NOMO-1 treated with dmso at 0.1 percent for 144 hours (cell line): ENCODE data around the gene IFITM5.
"Not testable (repeated sequence)": the region's sequence is repeated elsewhere in the genome, so short reads cannot be mapped to it uniquely, and the experiment has no call there.

Experiments used
- DNase-seq: peaks from one replicate; lab custom pipeline; 2025; ENCODE audit not compliant: unreplicated experiment; lab: John Stamatoyannopoulos, UW

Gene IFITM5

DNA sequence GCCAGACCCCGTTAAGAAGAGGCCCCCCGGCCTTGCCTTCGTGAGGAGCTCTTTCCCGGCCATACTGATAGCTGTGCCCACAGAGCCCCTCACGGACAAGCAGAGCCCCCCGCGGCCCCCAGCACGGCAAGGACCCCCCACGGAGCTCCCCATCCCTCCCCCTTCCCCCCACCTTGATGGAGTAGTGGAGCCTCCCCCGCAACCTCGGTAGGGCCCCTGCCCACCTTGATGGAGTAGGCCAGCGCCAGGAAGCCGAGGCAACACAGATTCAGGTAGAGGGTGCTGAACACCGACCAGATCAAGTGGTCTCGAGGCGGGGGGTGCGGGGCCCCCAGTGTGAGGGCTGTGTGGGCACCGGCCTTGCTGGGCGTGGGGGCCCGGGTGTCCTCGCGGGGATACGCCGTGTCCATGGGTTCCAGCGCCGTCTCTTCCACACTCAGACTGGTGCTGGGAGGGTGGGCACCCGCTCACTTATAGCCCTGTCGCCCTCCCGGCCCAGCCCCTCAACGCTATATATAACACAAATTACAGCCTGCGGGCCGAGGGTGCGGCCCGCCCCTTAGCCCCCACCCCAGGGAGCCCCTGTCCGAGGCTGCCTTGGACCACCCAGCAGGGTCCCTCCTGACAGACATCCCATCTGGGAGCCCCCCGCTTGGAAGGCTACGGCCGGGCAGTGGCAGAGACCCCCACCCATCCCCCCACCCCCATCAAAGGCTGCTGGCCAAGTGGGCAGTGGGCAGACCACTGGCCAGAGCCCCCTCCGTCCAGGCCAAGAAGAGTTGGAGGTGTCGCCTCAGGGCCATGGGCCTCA, at the start of gene IFITM5:
Gene IFITM5 (minus strand): TSS at position 446 of the 811 bp plus-strand sequence. CDS start 36 bp downstream, at position 410.
- DNase-seq: no peak

GRCh38 chr11:346529-346928, 47.2 kb upstream of the IFITM5 start:
- DNase-seq: no peak

DNA sequence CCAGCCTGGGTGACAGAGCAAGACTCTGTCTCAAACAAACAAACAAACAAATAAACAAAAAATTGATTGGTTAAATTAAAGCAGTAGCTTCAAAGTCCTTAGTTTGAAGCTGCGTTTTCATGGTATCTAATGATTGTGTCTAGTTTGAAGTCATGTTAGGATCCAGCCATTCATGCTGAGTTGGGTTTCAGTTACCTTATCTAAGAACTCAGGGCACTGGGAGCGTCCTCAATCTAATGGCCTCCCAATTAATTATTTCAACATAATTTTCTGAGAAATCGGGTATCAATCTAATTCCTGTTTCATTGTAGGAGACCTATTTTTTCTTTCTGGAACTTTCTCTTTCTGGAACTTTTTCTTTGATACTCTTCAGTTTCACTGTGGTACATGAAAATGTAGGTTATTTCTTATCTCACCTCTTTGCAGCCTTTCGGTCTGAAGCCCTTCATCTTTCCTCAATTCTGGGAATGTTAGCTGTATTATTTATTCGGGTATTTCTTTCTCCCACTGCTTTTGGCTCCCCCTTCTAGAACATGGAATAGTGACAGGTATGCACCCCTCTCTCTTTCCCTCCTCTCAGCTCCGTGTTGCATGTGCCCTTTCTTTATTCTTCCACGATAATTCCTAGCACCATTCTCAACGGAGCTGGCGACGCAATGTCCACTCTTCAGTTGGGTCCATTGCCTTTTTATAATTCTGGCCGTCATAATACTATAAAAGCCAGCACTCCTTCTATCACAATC, 45.7 kb upstream of the IFITM5 start:
- no peak for DNase-seq

DNA sequence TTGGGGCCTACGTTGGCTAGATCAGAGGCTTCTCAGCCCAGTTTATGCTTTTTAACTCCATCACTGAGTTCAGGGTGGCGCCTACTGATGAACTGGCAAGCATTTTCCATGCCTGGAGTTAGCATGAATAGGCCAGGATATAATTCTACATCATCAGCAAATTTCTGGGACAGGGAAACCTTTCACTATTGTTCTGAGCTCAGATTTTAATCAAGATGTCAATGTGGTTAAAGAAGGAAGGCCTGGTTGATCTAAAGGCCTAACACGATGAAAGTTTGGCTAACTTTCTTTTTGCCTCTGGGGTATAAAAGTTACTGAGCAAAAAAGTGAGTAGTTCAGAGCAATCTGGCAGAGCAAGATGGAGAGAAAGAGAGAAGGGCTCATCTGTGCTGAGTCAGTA, 43.0 kb upstream of the IFITM5 start:
- DNase-seq: no peak

- no peak for DNase-seq
Measured at GRCh38 chr11:340539-341512, 41.5 kb upstream of the IFITM5 start.

GRCh38 chr11:339963-340362, 40.6 kb upstream of the IFITM5 start:
- DNase-seq: no peak

DNA sequence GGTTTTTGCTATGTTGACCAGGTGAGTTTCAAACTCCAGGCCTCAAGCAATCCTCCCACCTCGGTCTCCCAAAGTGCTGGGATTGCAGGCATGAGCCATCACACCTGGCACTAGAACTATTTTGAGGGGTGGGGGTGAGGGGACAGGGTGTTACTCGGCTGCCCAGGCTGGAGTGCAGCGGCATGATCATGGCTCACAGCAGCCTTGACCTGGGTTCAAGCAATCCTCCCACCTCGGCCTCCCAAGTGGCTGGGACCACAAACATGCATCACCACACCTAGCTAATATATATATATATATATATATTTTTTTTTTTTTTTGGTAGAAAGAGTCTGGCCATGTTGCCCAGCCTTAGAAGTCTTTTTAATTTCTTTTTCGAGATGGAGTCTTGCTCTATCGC, 38.4 kb upstream of the IFITM5 start:
- no peak for DNase-seq

GRCh38 chr11:336659-337198, 37.4 kb upstream of the IFITM5 start:
- no peak for DNase-seq

GRCh38 chr11:335779-336658, 36.7 kb upstream of the IFITM5 start:
- DNase-seq: no peak

- DNase-seq: no peak
Measured at GRCh38 chr11:334264-334994, 35.1 kb upstream of the IFITM5 start.

- not testable (repeated sequence) for DNase-seq
Measured at GRCh38 chr11:333616-334263, 34.4 kb upstream of the IFITM5 start.

DNA sequence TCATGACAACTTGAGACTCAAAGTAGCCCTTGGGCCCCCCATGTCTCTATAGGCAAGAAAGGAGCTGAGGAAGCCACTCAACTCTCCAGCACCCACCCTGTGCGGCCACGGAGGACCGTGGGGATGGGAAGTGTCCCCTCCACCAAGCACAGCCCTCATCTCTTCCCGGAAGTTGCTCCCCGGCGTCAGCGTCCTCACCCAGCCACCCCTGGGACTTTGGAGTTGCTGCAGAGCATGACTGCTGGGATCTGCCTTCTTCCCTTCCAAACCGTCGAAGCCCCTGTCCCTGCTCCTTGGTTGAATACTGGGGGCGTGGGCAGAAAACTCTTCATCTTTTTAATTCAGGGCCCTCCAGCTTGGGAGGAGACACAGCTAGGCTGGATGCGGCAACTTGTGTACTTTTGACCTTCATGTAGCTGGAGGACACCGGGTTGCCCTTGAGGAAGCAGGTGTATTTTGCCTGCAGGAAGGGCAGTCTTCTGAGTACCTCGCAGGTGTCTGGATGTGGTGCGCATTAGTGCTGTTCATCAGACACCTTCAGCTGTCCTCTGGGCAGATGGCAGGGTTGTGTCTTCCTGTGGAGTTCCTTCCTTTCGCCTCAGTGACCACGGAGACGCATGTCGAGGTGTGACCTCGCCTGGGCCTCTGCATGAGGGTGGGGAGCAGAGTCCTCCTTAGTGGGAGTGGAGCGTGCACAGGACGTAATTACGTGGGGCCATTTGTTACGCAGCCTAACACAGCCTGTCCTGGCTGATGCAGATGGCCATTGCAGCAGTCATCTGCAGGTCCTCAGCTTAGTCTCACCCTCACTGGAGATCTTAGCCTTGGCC, 33.5 kb upstream of the IFITM5 start:
- no peak for DNase-seq

DNA sequence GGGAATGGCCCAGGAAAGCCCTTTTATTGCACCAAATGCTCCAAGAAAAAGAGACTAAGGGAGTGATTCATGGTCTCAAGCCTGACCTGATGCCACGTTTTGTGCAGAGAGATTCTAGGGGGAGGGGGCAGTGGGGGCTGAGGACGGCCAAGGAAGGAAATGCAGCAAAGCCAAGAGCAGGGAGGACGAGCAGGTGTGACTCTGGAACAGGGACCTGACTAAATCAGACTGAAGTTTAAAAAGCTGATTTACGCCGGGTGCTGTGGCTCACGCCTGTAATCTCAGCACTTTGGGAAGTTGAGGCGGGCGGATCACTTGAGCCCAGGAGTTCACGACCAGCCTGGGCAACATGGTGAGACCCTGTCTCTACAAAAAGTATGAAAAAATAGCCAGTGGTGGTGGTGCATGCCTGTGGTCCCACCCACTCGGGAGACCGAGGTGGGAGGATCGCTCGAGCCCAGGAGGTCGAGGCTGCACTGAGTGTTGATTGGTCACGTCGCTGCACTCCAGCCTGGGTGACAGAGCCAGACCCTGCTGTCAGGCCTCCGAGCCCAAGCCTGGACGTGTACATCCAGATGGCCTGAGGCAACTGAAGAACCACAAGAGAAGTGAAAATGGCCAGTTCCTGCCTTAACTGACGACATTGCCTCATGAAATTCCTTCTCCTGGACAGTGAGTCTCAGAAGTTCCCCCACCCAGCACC, 32.2 kb upstream of the IFITM5 start:
- no peak for DNase-seq

GRCh38 chr11:330694-331357, 31.5 kb upstream of the IFITM5 start:
- no peak for DNase-seq

DNA sequence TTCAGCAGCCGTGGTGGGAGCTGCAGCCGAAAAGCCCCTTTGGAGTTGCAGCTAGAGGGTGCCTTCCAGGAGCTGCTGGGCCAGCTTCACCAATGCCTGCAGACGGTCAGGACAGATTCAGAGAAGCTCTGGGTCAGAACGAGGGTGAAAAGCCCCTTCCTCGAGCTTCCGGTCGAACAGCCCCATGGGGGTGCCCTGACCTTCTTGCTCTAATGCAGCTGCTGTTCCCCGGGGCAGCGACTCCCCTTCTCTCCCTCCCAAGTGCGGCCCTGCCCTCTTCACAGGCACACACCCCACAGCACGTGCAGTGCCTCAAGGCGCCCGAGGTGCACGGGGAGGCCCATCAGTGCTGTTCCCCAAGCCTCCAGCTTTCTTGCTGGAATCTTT, 31.0 kb upstream of the IFITM5 start:
- no peak for DNase-seq

DNA sequence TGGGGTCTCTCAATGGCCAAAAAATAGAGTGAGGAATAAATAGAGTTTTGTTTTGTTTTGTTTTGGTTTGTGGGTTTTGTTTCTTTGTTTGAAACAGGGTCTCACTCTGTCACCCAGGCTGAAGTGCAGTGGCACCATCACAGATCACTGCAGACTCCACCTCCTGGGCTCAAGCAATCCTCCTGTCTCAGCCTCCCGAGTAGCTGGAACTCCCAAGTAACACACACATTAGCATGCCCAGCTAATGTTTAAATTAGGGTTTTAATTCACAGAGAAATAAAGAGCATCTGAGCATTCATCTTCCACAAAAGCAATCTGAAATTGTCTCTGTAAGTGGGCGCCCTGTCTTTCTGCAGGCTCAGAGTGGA, 30.5 kb upstream of the IFITM5 start:
- DNase-seq: no peak
